ENCODE data around the gene TMEM14B.
"Not testable (repeated sequence)": the region's sequence is repeated elsewhere in the genome, so short reads cannot be mapped to it uniquely, and the experiment has no call there.

The TMEM14B gene

GRCh38 chr6:10747251-10747972 lies at the start of gene TMEM14B:
TMEM14B (plus strand) TSS chr6:10747805; CDS start chr6:10749246, 1,441 bp downstream.
- DNase-seq, result peak; percentile 99

- no peak for DNase-seq
These were observed 33.6 kb upstream of the TMEM14B start for GRCh38 chr6:10713962-10714361.

GRCh38 chr6:10719296-10719963 lies 28.2 kb upstream of the TMEM14B start:
- DNase-seq, result peak; percentile 46

- no peak for DNase-seq
These were observed 27.7 kb upstream of the TMEM14B start for GRCh38 chr6:10719964-10720264.

GRCh38 chr6:10720265-10720959 lies 27.2 kb upstream of the TMEM14B start:
- peak; percentile 61 for DNase-seq

GRCh38 chr6:10720960-10721849 lies 26.4 kb upstream of the TMEM14B start:
- DNase-seq, result peak; percentile 49

GRCh38 chr6:10721850-10722569 lies 25.6 kb upstream of the TMEM14B start:
- peak; percentile 23 for DNase-seq

- no peak for DNase-seq
These were observed 25.1 kb upstream of the TMEM14B start for GRCh38 chr6:10722570-10722819.

- peak; percentile 93 for DNase-seq
These were observed 24.6 kb upstream of the TMEM14B start, which contains the start of gene TMEM14C for GRCh38 chr6:10722820-10723566. TMEM14C (plus strand) TSS chr6:10723070; CDS start chr6:10724614, 1,544 bp downstream.

- no peak for DNase-seq
These were observed 24.1 kb upstream of the TMEM14B start for GRCh38 chr6:10723567-10723881.

GRCh38 chr6:10725044-10725443 lies 22.6 kb upstream of the TMEM14B start:
- no peak for DNase-seq

GRCh38 chr6:10725716-10726115 lies 21.9 kb upstream of the TMEM14B start:
- no peak for DNase-seq

GRCh38 chr6:10730254-10730653 lies 17.4 kb upstream of the TMEM14B start:
- no peak for DNase-seq

- DNase-seq, result no peak
These were observed 14.4 kb upstream of the TMEM14B start for GRCh38 chr6:10733151-10733715.

GRCh38 chr6:10733863-10734262 lies 13.7 kb upstream of the TMEM14B start:
- no peak for DNase-seq

GRCh38 chr6:10736731-10737130 lies 10.9 kb upstream of the TMEM14B start:
- DNase-seq, result no peak

- DNase-seq, result no peak
These were observed 7.5 kb upstream of the TMEM14B start for GRCh38 chr6:10740061-10740460.

GRCh38 chr6:10741643-10742042 lies 6.0 kb upstream of the TMEM14B start:
- DNase-seq, result not testable (repeated sequence)

GRCh38 chr6:10742251-10742650 lies 5.4 kb upstream of the TMEM14B start:
- no peak for DNase-seq

- DNase-seq, result no peak
These were observed 4.1 kb upstream of the TMEM14B start for GRCh38 chr6:10743515-10743914.

GRCh38 chr6:10745116-10745515 lies 2.5 kb upstream of the TMEM14B start:
- no peak for DNase-seq

- no peak for DNase-seq
These were observed 722 bp upstream of the TMEM14B start for GRCh38 chr6:10746915-10747250.
